Esophagus squamous epithelium (tissue), 4 donors: ENCODE data around the gene GOLGA6L10.
"Not testable (repeated sequence)": the region's sequence is repeated elsewhere in the genome, so short reads cannot be mapped to it uniquely, and the experiment has no call there.

ENCODE experiments used
- CTCF ChIP-seq, 6 experiments: fragments of 450-650 bp in 4 of 6; fragments of 200-600 bp in 2 of 6; sonication (generic) in 2 of 6; IDR thresholded peaks; one replicate each; pipeline ENCODE4 v1.5.1; 2016 to 2019; ENCODE audit warnings: antibody characterized with exemption in 6 of 6, mild to moderate bottlenecking in 4 of 6, moderate library complexity in 4 of 6
- POLR2A ChIP-seq, 4 donors: fragments of 450-650 bp; IDR thresholded peaks; one replicate each; pipeline ENCODE4 v1.6.1; 2017; ENCODE audit warnings: antibody characterized with exemption in 4 of 4, mild to moderate bottlenecking in 4 of 4, moderate library complexity in 3 of 4

- TF ChIP-seq POLR2A, CTCF (IDR thresholded peaks at IDR 0.05): not testable (repeated sequence)
These were observed 12.2 kb downstream of the GOLGA6L10 start for GRCh38 chr15:82337051-82337450.
